Measurements from ENCODE around the gene FMNL1.

DNA sequence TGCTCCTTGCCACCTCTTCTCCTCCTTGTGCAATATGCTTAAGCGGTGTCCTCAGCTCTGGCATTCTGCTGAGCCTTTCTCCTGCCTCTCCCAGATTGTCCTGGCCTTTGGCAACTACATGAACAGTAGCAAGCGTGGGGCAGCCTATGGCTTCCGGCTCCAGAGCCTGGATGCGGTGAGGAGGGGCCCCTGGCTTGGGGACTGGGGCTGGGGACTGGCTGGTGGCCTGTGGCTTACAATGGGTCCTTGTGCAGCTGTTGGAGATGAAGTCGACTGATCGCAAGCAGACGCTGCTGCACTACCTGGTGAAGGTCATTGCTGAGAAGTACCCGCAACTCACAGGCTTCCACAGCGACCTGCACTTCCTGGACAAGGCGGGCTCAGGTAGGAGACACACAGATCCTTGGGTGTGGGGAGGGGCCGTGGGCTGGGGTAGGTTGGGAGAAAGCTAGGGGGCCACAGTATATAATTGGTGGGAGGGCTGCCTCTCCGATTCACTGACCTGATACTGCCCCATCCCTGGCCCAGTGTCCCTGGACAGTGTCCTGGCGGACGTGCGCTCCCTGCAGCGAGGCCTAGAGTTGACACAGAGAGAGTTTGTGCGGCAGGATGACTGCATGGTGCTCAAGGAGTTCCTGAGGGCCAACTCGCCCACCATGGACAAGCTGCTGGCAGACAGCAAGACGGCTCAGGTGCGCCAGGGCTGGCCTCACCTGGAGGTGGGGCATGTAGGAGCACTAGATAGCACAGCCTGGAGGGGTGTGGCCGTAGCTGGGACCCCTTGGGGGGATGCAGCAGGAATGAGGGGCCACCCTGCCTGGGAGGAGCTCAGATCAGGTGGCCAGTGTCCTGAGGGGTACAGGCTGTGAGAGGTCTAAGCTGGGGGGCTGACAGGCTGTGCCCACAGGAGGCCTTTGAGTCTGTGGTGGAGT lies 23.3 kb downstream of the FMNL1 start:
- TF ChIP-seq CTCF (IDR thresholded peaks at IDR 0.05) = no peak
- TF ChIP-seq POLR2A (IDR thresholded peaks at IDR 0.05) = no peak
- no peak for TF ChIP-seq EP300 (IDR thresholded peaks at IDR 0.05)
